GM21360 (cell line): ENCODE data around the gene SLC37A4.
"Not testable (repeated sequence)": the region's sequence is repeated elsewhere in the genome, so short reads cannot be mapped to it uniquely, and the experiment has no call there.

Source experiments
- ATAC-seq: cut with Tn5 transposase; IDR thresholded peaks from one replicate; pipeline ENCODE4 v1.9.1; 2021; ENCODE audit warnings: mild to moderate bottlenecking, moderate library complexity; ENCODE audit not compliant: unreplicated experiment

The SLC37A4 gene

DNA sequence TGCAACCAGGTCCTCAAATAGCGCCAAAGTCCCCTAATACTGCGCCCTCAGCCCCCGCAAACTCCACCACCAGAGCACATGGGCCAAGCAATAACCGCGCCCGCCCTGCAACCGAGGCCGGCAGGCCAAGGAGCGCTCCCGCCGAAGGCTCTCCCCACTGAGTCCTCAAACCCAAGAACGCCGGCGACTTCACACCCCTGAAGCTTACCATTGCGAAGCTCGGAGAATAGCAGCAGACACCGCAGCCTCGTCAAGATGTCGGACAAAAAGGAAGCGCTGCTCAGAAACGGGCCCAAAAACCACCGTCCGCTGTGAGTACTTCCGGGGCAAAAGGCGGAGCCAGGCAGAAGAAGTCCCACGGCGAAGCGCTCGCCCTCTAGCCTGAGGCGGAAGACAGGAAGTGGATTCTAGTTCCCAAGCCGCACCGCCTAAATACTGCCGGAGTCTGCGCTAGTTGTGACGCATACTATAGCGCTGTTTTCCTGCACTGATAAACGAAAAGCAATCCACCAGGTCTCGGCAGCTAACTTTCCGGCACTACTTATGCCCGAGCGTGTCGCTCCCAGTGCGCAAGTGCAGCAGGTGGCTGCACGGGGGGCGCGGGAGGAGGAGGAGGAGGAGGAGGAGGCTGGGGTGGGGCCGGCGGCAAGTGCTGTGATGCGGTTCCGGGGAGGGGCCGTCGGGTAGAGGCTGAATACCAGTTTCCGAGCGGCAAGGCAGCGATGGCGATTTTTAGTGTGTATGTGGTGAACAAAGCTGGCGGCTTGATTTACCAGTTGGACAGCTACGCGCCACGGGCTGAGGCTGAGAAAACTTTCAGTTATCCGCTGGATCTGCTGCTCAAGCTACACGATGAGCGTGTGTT is 12.4 kb downstream of the SLC37A4 start, which contains the start of the genes RPS25 and TRAPPC4:
Gene RPS25, minus strand, starts transcription at position 270 of the 865 bp plus-strand sequence. Its CDS starts 59 bp downstream, at position 211.
Gene TRAPPC4, plus strand, starts transcription at position 693 of the 865 bp plus-strand sequence. Its CDS starts 30 bp downstream, at position 723.
- ATAC-seq, result peak; percentile 80

DNA sequence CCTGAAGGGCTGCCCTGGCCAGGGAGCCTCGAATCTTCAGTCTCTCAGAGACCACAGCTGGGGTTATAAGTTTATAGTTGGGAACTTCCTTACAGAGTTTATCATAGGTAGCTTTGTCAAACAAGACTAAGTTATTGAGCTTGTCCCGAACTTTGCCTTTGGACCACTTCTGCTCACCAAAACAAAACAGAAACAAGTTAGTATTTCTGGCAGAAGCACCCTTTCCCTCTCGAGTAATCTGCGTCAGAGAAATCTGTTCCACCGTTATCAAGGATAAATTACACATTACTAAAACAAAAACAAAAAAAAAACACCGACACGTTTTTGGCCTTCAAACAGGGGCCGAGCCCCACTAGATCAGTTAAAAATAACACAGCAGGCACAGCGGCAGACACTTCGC is 13.3 kb downstream of the SLC37A4 start:
- not testable (repeated sequence) for ATAC-seq

DNA sequence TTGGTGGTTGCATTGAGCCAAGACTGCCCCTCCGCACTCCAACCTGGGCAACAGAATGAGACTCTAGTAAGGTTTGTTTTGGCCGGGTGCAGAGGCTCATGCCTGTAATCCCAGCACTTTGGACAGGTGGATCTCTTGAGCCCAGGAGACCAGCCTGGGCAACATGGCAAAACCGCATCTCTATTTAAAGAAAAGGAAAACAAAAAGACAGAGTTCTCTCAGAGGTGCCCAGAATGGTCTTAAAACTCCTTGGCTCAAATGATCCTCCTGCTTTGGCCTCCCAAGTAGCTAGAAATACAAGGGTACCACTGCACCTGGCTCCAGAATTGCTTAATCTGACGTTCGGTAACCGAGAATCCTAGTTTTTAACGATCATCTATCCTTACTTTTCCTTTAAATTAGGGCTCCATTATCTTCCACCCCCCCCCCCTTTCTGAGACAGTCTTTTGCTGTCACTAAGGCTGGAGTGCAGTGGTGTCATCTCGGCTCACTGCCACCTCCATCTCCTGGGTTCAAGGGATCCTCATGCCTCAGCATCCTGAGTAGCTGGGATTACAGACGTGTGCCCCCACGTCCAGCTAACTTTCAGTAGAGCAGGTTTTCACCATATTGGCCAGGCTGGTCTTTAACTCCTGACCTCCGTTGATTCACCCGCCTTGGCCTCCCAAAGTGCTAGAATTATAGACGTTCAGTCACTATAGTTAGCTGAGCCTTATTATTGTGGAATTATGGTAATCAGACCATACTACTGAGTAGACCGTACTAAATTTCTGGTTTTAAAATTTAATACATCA is 14.3 kb downstream of the SLC37A4 start:
- ATAC-seq, result no peak

- no peak for ATAC-seq
Observed at GRCh38 chr11:119015054-119015611, 15.5 kb downstream of the SLC37A4 start.

DNA sequence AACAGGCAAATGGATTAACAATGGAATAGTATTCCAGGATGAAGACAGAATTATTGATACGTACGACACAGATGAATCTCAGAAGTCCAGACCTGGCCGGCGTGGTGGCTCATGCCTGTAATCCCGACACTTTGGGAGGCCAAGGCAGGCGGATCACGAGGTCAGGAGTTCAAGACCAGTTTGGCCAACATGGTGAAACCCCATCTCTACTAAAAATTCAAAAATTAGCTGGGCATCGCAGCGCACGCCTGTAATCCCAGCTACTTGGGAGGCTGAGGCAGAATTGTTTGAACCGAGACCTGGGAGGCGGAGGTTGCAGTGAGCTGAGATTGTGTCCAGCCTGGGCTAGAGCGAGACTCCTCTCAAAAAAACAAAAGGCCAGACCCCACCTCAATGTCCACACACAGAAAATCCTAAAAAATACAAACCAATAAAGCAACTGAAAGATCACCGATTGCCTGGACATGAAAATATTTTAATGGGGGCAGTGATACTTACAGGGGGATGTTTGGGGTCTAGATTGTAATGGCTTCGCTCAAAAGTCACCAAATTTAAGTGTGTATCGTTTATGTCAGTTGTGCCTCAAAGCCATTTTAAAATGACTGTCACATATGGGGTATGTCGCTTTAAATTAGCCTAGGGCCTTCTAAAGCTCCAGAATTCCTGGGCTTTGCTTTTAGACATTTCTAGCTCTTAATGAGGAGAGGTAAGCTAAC is 16.3 kb downstream of the SLC37A4 start:
- ATAC-seq, result no peak

DNA sequence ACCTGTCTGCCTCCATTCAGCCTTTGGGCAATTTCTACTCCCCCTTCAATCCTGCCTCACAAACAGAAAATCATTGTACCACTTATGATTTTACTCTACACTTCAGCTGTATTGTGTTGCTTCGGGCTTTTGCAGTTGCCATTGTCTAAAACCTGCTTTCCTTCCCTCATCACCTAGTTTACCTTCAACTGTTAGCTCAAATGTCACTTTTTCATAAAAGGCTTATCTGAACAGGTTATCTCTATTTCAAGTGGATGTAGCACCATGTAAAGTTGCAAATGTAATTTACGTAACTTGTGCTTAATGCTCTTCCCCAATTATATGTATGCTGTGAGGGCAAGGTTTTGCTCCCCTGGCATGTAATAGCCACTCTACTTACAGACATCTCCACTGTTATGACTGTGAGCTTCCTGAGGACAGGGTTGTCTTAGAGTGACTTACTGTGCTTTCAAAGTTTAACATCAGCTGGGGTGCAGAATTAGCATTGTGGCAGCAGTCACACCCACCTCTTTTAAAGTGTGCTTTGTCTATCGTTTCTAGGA is 18.0 kb downstream of the SLC37A4 start:
- no peak for ATAC-seq

- no peak for ATAC-seq
Observed at GRCh38 chr11:119011476-119012053, 19.1 kb downstream of the SLC37A4 start.

DNA sequence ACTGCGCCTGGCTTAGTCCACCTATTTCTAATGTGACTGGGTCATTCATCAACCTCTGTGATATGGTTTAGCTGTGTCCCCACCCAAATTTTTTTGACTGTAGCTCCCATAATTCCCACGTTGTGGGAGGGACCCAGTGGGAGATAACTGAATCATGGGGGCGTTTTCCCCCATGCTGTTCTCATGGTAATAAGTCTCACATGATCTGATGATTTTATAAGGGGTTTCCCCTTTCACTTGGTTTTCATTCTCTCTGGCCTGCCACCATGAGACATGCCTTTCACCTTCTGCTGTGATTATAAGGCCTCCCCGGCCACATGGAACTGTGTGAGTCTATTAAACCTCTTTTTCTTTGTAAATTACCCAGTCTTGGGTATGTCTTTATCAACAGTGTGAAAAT is 24.0 kb downstream of the SLC37A4 start:
- no peak for ATAC-seq

GRCh38 chr11:119000906-119001305 is 29.8 kb downstream of the SLC37A4 start:
- ATAC-seq, result no peak

DNA sequence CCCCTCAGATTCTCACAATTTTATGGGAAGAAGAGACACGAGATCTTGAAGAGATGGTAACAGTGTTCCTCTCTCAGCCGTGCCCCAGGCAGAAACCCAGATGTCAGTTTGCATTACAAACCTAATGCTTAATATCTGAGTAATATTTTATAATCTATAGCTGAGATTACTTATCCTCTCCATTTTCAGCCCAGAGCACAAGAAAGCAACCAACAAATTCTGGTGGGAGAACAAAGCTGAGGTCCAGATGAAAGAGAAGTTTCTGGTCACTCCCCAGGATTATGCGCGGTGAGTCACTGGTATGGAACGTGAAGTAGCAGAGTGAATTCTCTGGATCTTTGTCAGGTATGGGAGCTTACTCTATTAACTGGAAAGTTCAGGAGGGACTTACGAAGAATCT is 31.9 kb downstream of the SLC37A4 start:
- no peak for ATAC-seq

DNA sequence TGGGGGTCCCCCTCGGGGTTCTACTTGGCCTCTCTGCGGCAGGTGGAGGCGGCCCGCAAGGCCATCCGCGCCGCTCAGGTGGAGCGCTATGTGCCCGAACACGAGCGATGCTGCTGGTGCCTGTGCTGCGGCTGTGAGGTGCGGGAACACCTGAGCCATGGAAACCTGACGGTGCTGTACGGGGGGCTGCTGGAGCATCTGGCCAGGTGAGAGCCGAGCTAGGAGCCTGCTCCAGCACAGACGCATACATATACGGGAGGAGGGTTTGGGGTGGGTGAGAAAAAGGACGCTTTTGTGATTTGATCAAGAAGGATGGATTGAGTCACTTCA is 32.3 kb downstream of the SLC37A4 start:
- peak; percentile 25 for ATAC-seq

GRCh38 chr11:118997627-118998387 is 32.9 kb downstream of the SLC37A4 start, which contains the start of gene CENATAC:
CENATAC (plus strand) TSS chr11:118998138; CDS start chr11:118998198, 60 bp downstream.
- peak; percentile 86 for ATAC-seq

DNA sequence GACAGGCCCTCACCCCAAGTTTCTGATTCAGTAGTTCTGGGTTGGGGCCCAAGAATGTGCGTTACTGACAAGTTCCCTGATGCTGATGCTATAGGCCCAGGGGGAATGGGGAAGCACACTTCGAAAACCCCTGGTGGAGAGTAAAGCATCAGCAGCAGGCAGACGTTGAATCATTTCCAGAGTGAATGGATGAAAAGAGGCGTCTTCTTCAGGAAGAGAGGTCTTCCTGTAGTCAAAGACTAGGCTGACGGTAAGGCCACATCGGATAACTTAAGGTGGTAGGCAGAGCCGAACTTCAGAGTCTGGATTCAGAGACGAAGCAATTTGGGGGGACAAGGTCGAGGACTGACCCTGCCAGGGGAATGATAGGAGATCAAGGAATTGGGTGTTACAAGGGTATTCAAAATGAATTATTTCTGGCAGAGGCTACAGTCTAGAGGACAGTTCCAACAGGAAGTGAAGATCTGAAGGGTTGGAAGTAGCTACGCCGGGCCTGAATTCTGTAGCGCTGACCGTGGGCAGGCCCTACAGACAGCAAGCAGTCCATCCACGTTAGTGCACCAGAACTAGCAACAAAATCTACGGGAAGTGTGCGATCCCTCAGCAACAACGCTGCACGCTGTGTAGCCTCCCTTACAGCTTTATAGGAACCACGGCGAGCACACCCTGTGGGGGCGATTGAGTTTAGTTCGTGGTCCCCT is 33.6 kb downstream of the SLC37A4 start:
- peak; percentile 4 for ATAC-seq

DNA sequence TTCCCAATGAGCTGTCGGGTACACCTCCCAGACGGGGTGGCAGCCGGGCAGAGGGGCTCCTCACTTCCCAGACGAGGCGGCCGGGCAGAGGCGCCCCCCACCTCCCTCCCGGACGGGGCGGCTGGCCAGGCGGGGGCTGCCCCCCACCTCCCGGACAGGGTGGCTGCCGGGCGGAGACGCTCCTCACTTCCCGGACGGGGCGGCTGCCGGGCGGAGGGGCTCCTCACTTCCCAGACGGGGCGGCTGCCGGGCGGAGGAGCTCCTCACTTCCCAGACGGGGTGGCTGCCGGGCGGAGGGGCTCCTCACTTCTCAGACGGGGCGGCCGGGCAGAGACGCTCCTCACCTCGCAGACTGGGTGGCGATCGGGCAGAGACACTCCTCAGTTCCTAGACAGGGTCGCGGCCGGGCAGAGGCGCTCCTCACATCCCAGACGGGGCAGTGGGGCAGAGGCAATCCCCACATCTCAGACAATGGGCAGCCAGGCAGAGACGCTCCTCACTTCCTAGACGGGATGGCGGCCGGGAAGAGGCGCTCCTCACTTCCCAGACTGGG is 39.1 kb downstream of the SLC37A4 start:
- not testable (repeated sequence) for ATAC-seq

DNA sequence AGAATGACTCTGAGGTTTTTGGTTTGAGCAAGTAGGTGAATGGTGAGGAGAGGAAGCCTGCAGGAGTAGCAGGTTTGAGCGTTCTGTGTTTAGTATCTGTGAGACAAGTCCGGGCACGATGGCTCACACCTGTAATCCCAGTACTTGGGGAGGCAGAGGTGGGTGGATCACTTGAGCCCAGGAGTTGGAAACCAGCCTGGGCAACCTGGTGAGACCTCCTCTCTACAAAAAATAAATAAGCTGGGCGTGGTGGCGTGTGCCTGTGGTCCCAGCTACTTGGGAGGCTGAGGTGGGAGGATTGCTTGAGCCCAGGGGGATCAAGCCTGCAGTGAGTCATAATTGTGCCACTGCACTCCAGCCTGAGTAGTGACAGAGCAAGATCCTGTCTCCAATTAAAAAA is 42.4 kb downstream of the SLC37A4 start:
- no peak for ATAC-seq

DNA sequence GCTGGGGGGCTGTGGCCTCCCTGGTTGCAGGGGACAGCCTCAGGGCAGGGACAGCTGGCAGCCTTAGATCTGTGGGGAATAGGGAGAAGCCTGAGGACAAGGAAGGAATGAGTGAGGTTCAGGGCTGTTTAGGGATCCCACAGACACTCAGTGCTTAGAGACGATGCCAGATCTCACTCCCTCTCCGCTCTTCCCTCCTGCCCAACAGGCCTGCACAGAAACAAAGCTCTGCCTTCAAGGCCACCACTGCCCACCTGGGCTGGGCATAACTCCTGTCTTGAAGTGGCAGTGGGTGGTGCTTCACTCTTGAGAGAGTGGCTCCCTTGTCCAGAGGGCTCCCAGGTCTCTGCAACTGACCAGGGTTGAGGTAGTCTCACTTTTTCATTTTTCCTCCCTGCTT is 45.9 kb downstream of the SLC37A4 start:
- no peak for ATAC-seq

DNA sequence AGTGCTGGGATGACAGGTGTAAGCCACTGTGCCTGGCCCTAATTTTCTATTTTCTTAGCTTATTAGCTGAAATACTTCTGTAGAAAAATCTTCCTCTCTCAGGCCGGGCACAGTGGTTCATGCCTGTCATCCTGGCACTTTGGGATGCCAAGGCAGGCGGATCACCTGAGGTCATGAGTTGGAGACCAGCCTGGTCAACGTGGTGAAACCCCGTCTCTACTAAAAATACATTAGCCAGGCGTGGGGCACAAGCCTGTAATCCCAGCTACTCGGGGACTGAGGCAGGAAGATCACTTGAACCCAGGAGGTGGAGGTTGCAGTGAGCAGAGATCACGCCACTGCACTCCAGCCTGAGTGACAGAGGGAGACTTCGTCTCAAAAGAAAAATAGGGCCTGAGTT is 46.3 kb downstream of the SLC37A4 start:
- not testable (repeated sequence) for ATAC-seq

DNA sequence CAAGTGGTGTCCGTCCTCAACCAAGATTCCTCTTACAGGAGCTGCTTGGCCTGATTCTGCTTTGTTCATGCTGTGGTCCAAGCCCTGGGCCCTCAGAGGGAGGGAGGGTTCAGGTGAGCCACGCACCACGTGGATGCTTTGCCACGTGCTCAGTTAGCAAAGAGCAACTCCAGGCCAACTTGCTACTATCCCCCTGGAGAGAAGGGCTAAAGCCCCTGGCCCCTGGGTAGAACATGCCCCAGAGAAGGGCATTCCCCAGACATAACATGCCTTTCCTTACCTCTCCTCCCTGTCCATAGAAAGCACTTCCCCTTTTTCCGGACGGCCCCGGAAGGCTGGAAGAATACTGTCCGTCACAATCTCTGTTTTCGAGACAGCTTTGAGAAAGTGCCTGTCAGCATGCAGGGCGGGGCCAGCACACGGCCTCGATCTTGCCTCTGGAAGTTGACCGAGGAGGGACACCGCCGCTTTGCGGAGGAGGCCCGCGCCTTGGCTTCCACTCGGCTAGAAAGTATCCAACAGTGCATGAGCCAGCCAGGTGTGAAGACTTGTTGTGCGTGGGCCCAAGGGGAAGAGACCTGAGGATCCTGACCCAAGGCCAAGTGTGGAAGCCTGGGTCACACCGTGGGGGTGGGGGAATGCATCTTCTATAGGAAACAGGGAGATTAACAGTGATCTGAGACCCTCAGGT is 50.3 kb downstream of the SLC37A4 start:
- no peak for ATAC-seq
